GM23338 (cell line): ENCODE data around the gene RAI14. TPM values are rescaled to one million over a fixed set of nuclear protein-coding genes. Genes with fewer than 3 reads are reported as not detected.

Experiments used
- ATAC-seq: fragments of 200-7000 bp; cut with Tn5 transposase; 3 replicates; pipeline ENCODE4 v1.9.1; 2020
- DNase-seq: peaks from one replicate; pipeline ENCODE4 v3.0.0-alpha.2; 2015; ENCODE audit warnings: low spot score
- H2AFZ ChIP-seq: fragments of 200-600 bp; sonication (generic); 2 replicates; pipeline ENCODE4 v1.8.0; 2016; ENCODE audit warnings: antibody characterized with exemption, mild to moderate bottlenecking, moderate library complexity
- H3F3A ChIP-seq: fragments of 200-600 bp; sonication (generic); replicated peaks from 2 replicates; pipeline ENCODE4 v1.8.0; 2017; ENCODE audit warnings: antibody characterized with exemption, mixed run types, low read depth
- H3K27ac ChIP-seq: fragments of 200-600 bp; sonication (generic); 2 replicates; pipeline ENCODE4 v1.6.1; 2016; ENCODE audit warnings: low read depth
- H3K27me3 ChIP-seq: fragments of 200-600 bp; sonication (generic); 2 replicates; pipeline ENCODE4 v1.8.0; 2016; ENCODE audit warnings: mild to moderate bottlenecking, mixed run types, moderate library complexity; ENCODE audit not compliant: insufficient read depth
- H3K36me3 ChIP-seq: fragments of 200-600 bp; sonication (generic); 2 replicates; pipeline ENCODE4 v1.8.0; 2016; ENCODE audit warnings: mild to moderate bottlenecking; ENCODE audit not compliant: insufficient read depth
- H3K4me1 ChIP-seq: fragments of 200-600 bp; sonication (generic); 2 replicates; pipeline ENCODE4 v1.8.0; 2016; ENCODE audit warnings: mild to moderate bottlenecking, moderate library complexity; ENCODE audit not compliant: insufficient read depth
- H3K4me2 ChIP-seq: fragments of 200-600 bp; sonication (generic); 2 replicates; pipeline ENCODE4 v1.7.1; 2017; ENCODE audit warnings: mixed run types
- H3K4me3 ChIP-seq: fragments of 200-600 bp; sonication (generic); 2 replicates; pipeline ENCODE4 v1.6.1; 2016; ENCODE audit warnings: mixed run types
- H3K79me2 ChIP-seq: fragments of 200-600 bp; sonication (generic); replicated peaks from 2 replicates; pipeline ENCODE4 v1.8.0; 2017; ENCODE audit warnings: mild to moderate bottlenecking; ENCODE audit not compliant: insufficient read depth
- H3K9me2 ChIP-seq: fragments of 200-600 bp; sonication (generic); 2 replicates; pipeline ENCODE4 v1.8.0; 2017; ENCODE audit not compliant: insufficient read depth
- H4K20me1 ChIP-seq: fragments of 200-600 bp; sonication (generic); replicated peaks from 2 replicates; pipeline ENCODE4 v1.8.0; 2017; ENCODE audit warnings: mild to moderate bottlenecking; ENCODE audit not compliant: insufficient read depth
- H3K27ac Mint-ChIP-seq: 2 replicates; pipeline ENCODE4 v1.8.0; 2020; ENCODE audit warnings: inconsistent platforms, mild to moderate bottlenecking, moderate library complexity, mixed read lengths
- H3K27me3 Mint-ChIP-seq: 3 replicates; pipeline ENCODE4 v1.8.0; 2022; ENCODE audit warnings: low read depth, mild to moderate bottlenecking, moderate library complexity, mixed read lengths, inconsistent platforms; ENCODE audit not compliant: insufficient read depth, poor library complexity
- H3K36me3 Mint-ChIP-seq: 3 replicates; pipeline ENCODE4 v1.8.0; 2021; ENCODE audit warnings: low read depth, mild to moderate bottlenecking, inconsistent platforms, moderate library complexity, mixed read lengths
- H3K4me1 Mint-ChIP-seq: 3 replicates; pipeline ENCODE4 v1.8.0; 2020; ENCODE audit warnings: mild to moderate bottlenecking, inconsistent platforms, mixed read lengths
- H3K4me3 Mint-ChIP-seq: 3 replicates; pipeline ENCODE4 v1.8.0; 2021; ENCODE audit warnings: moderate library complexity, mild to moderate bottlenecking, inconsistent platforms, mixed read lengths
- H3K9me3 Mint-ChIP-seq: 3 replicates; pipeline ENCODE4 v1.8.0; 2020; ENCODE audit warnings: moderate library complexity, mild to moderate bottlenecking, inconsistent platforms, mixed read lengths
- CREB1 ChIP-seq: fragments of 250-450 bp; sonication (Bioruptor Pico); IDR thresholded peaks from 2 replicates; pipeline ENCODE4 v1.5.0; 2020; ENCODE audit warnings: low read depth, mild to moderate bottlenecking, moderate library complexity
- ETS1 ChIP-seq: IDR thresholded peaks from 2 replicates; pipeline ENCODE4 v1.6.1; 2016; ENCODE audit warnings: antibody characterized with exemption
- EZH2phosphoT487 ChIP-seq: fragments of 200-600 bp; sonication (generic); IDR thresholded peaks from one replicate; pipeline ENCODE4 v1.8.1; 2018; ENCODE audit warnings: antibody characterized with exemption; ENCODE audit not compliant: unreplicated experiment
- JUNB ChIP-seq: IDR thresholded peaks from one replicate; pipeline ENCODE4 v1.6.1; 2016; ENCODE audit warnings: antibody characterized with exemption; ENCODE audit not compliant: unreplicated experiment
- NANOG ChIP-seq: IDR thresholded peaks from 2 replicates; pipeline ENCODE4 v1.6.1; 2016; ENCODE audit warnings: antibody characterized with exemption, borderline replicate concordance
- POLR2AphosphoS5 ChIP-seq: IDR thresholded peaks from 2 replicates; pipeline ENCODE4 v1.6.1; 2016; ENCODE audit warnings: antibody characterized with exemption, low read depth
- ZNF114 ChIP-seq: fragments of 250-450 bp; sonication (Bioruptor Pico); IDR thresholded peaks from 2 replicates; pipeline ENCODE4 v1.5.0; 2020; ENCODE audit warnings: mild to moderate bottlenecking, moderate library complexity
- ZNF331 ChIP-seq: fragments of 250-450 bp; sonication (Bioruptor Pico); IDR thresholded peaks from 2 replicates; pipeline ENCODE4 v1.5.0; 2020; ENCODE audit warnings: low read depth, mild to moderate bottlenecking, moderate library complexity
- polyA plus RNA-seq: library from polyadenylated mRNA; unstranded; fragments of >200 nt; fragmentation: Nextera tagmentation; extraction: Ambion mirVana; gene quantifications from 2 replicates; pipeline ENCODE4 v1.2.1, GENCODE V29; 2016
- total RNA-seq: library from RNA; depleted of rRNA; stranded (reverse); fragments of >200 nt; shearing (Covaris generic); gene quantifications from 2 replicates; pipeline ENCODE4 v1.2.3, GENCODE V29; 2014
- TF ChIP-seq, protein P1 (sequence below): IDR thresholded peaks from one replicate; pipeline ENCODE4 v1.6.1; 2018; ENCODE audit warnings: antibody characterized with exemption; ENCODE audit not compliant: unreplicated experiment

RAI14 gene
- total and polyA plus RNA-seq, 2 experiments from 2014 or later: 58.8 to 95.8 TPM

DNA sequence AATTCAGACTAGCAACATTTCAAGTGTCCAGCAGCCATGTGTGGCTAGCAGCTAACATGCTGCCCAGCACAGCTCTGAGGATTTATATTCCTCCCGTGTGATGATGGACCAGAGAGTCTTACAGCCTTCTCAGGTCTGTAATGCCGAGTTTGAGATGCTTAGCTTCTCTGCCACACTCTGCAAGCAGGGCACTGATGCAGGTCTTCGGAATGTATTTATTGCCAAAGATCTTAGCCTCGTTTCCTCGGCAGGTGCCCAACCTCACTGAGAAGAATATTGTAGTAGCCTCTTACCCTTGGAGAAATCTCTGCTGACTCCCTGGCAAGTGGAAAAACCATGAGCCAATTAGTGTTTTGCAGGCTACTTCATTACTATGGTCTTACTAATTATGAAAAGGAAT lies 3.7 kb upstream of the RAI14 start:
- Histone ChIP-seq H3K36me3 (no peaks in the 10 kb centered on the region), H3K79me2 (peaks cover 7% of the 10 kb centered on the region), H3F3A (peaks cover 4% of the 10 kb centered on the region), H3K4me3 (no peak overlapping the region), H3K27ac (no peak overlapping the region), H3K4me1 (peaks cover 16% of the 10 kb centered on the region), H2AFZ (no peak overlapping the region), H4K20me1 (no peaks in the 10 kb centered on the region), H3K4me2 (no peak overlapping the region), H3K9me2 (0 out of 2 replicates have a peak, but pooled peaks cover 6% of the 10 kb centered on the region), H3K27me3 (no peaks in the 10 kb centered on the region)
- Mint-ChIP-seq H3K9me3 (peaks cover 5% of the 10 kb centered on the region; the same call in 1 of the 3 replicates), H3K27ac (no peak overlapping the region), H3K4me1 (peaks cover 23% of the 10 kb centered on the region), H3K27me3 (peaks cover 3% of the 10 kb centered on the region), H3K4me3 (no peak overlapping the region), H3K36me3 (peaks cover 10% of the 10 kb centered on the region)
- no peak for DNase-seq
- TF ChIP-seq CREB1 (no peak), NANOG (no peak)
- ATAC-seq: no peak

DNA sequence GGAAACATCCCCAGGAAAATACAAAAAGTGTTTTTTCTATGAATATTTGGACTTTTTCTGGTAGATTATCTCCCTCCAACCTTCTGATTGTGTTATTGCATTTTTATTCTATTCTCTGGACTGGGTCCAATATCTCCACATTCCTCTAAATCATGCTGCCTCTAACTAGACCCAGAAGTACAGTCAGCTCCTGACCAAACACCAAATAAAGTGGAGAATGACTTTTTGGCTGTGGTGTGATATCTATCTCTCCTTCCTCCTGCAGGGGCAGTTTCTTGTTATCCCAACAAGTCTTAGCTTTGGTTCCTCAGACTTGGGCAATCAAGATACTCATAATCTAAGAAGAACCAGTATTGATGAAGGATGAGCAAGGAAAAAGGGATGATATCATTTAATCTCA lies 3.2 kb upstream of the RAI14 start:
- no peak overlapping the region for H3K4me3 Mint-ChIP-seq
- no peak overlapping the region for H3K4me2 ChIP-seq

More for the DNA sequence above, 3.2 kb upstream of the RAI14 start:
- Histone ChIP-seq H3K4me1 (peaks cover 20% of the 10 kb centered on the region), H3K79me2 (peaks cover 11% of the 10 kb centered on the region), H4K20me1 (peaks cover 3% of the 10 kb centered on the region; the same call in 1 of the 2 replicates), H2AFZ (no peak overlapping the region), H3K27me3 (no peaks in the 10 kb centered on the region), H3K36me3 (no peaks in the 10 kb centered on the region), H3F3A (peaks cover 4% of the 10 kb centered on the region), H3K27ac (no peak overlapping the region), H3K4me3 (no peak overlapping the region), H3K9me2 (0 out of 2 replicates have a peak, but pooled peaks cover 6% of the 10 kb centered on the region)
- ATAC-seq (no peak), DNase-seq (no peak)
- peaks cover 27% of the 10 kb centered on the region for H3K4me1 Mint-ChIP-seq
- peaks cover 14% of the 10 kb centered on the region for H3K36me3 Mint-ChIP-seq
- TF ChIP-seq POLR2AphosphoS5 (no peak), CREB1 (no peak), ZNF114 (CRISPR knock-in tag) (no peak), ETS1 (no peak), EZH2phosphoT487 (no peak), JUNB (no peak), NANOG (no peak), ZNF331 (CRISPR knock-in tag) (no peak)
- TF ChIP-seq, protein P1, sequence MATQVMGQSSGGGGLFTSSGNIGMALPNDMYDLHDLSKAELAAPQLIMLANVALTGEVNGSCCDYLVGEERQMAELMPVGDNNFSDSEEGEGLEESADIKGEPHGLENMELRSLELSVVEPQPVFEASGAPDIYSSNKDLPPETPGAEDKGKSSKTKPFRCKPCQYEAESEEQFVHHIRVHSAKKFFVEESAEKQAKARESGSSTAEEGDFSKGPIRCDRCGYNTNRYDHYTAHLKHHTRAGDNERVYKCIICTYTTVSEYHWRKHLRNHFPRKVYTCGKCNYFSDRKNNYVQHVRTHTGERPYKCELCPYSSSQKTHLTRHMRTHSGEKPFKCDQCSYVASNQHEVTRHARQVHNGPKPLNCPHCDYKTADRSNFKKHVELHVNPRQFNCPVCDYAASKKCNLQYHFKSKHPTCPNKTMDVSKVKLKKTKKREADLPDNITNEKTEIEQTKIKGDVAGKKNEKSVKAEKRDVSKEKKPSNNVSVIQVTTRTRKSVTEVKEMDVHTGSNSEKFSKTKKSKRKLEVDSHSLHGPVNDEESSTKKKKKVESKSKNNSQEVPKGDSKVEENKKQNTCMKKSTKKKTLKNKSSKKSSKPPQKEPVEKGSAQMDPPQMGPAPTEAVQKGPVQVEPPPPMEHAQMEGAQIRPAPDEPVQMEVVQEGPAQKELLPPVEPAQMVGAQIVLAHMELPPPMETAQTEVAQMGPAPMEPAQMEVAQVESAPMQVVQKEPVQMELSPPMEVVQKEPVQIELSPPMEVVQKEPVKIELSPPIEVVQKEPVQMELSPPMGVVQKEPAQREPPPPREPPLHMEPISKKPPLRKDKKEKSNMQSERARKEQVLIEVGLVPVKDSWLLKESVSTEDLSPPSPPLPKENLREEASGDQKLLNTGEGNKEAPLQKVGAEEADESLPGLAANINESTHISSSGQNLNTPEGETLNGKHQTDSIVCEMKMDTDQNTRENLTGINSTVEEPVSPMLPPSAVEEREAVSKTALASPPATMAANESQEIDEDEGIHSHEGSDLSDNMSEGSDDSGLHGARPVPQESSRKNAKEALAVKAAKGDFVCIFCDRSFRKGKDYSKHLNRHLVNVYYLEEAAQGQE: no peak
- no peak overlapping the region for H3K27ac Mint-ChIP-seq
- peaks cover 4% of the 10 kb centered on the region for H3K27me3 Mint-ChIP-seq
- peaks cover 5% of the 10 kb centered on the region; the same call in 1 of the 3 replicates for H3K9me3 Mint-ChIP-seq
